Osteocyte (in vitro differentiated cells): ENCODE data around the gene CTNNA1. TPM values are rescaled to one million over a fixed set of nuclear protein-coding genes. Genes with fewer than 3 reads are reported as not detected.

Experiments used
- DNase-seq: peaks from one replicate; pipeline ENCODE4 v3.0.0; 2021; ENCODE audit warnings: mixed read lengths; ENCODE audit not compliant: unreplicated experiment; ENCODE audit errors: extremely low spot score
- H3K27ac Mint-ChIP-seq: one replicate; pipeline ENCODE4 v1.8.0; 2021; ENCODE audit warnings: mild to moderate bottlenecking, mixed read lengths; ENCODE audit not compliant: unreplicated experiment
- H3K27me3 Mint-ChIP-seq: one replicate; pipeline ENCODE4 v1.8.0; 2021; ENCODE audit warnings: mixed read lengths; ENCODE audit not compliant: unreplicated experiment
- H3K36me3 Mint-ChIP-seq: one replicate; pipeline ENCODE4 v1.8.0; 2021; ENCODE audit warnings: mixed read lengths; ENCODE audit not compliant: unreplicated experiment
- H3K4me1 Mint-ChIP-seq: one replicate; pipeline ENCODE4 v1.8.0; 2021; ENCODE audit warnings: mixed read lengths; ENCODE audit not compliant: unreplicated experiment
- H3K4me3 Mint-ChIP-seq: one replicate; pipeline ENCODE4 v1.8.0; 2021; ENCODE audit warnings: mild to moderate bottlenecking, moderate library complexity, mixed read lengths; ENCODE audit not compliant: unreplicated experiment
- H3K9me3 Mint-ChIP-seq: one replicate; pipeline ENCODE4 v1.8.0; 2021; ENCODE audit warnings: mixed read lengths; ENCODE audit not compliant: unreplicated experiment
- total RNA-seq: library from RNA; stranded (reverse); gene quantifications from 2 replicates; pipeline ENCODE4 v1.2.1, GENCODE V29; 2021
- TF ChIP-seq, protein P1 (sequence below): fragments of 200-600 bp; sonication (generic); IDR thresholded peaks from 2 replicates; pipeline ENCODE4 v1.5.0; 2021; ENCODE audit warnings: antibody characterized with exemption, mild to moderate bottlenecking, moderate library complexity

CTNNA1 gene
- total RNA-seq, 1 donor from 2014 or later: 375 TPM

DNA sequence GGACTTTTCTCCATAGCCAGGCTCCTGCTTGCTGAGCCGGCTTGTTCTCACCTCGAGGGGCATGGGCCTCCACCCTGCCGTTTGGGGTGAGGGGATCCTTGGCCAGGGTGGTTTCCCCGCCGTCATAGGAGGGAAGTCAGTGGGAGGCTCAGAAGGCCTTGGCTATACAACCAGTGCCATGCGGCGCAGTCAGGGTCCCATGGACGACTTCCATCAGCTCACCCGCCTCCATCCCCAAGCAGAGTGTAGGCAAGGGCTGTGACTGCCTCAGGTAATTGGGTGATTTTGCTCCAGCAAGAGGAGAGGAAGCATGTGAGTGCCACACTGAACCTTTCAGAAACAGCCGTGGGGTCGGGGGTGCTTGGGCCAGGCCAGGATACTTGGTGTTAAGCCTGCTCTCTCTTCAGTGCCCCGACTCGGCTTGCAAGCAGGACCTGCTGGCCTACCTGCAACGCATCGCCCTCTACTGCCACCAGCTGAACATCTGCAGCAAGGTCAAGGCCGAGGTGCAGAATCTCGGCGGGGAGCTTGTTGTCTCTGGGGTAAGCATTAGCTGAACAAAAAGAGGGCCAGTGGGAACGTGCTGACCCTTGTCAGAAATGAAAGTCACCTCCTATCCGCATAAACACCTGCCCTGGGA is 179.1 kb downstream of the CTNNA1 start:
- Mint-ChIP-seq H3K4me3 (no peak overlapping the region), H3K27me3 (no peaks in the 10 kb centered on the region), H3K4me1 (no peaks in the 10 kb centered on the region), H3K9me3 (no peaks in the 10 kb centered on the region), H3K36me3 (peaks cover 63% of the 10 kb centered on the region), H3K27ac (no peak overlapping the region)
- no peak for DNase-seq
- TF ChIP-seq, protein P1, sequence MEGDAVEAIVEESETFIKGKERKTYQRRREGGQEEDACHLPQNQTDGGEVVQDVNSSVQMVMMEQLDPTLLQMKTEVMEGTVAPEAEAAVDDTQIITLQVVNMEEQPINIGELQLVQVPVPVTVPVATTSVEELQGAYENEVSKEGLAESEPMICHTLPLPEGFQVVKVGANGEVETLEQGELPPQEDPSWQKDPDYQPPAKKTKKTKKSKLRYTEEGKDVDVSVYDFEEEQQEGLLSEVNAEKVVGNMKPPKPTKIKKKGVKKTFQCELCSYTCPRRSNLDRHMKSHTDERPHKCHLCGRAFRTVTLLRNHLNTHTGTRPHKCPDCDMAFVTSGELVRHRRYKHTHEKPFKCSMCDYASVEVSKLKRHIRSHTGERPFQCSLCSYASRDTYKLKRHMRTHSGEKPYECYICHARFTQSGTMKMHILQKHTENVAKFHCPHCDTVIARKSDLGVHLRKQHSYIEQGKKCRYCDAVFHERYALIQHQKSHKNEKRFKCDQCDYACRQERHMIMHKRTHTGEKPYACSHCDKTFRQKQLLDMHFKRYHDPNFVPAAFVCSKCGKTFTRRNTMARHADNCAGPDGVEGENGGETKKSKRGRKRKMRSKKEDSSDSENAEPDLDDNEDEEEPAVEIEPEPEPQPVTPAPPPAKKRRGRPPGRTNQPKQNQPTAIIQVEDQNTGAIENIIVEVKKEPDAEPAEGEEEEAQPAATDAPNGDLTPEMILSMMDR: no peak

DNA sequence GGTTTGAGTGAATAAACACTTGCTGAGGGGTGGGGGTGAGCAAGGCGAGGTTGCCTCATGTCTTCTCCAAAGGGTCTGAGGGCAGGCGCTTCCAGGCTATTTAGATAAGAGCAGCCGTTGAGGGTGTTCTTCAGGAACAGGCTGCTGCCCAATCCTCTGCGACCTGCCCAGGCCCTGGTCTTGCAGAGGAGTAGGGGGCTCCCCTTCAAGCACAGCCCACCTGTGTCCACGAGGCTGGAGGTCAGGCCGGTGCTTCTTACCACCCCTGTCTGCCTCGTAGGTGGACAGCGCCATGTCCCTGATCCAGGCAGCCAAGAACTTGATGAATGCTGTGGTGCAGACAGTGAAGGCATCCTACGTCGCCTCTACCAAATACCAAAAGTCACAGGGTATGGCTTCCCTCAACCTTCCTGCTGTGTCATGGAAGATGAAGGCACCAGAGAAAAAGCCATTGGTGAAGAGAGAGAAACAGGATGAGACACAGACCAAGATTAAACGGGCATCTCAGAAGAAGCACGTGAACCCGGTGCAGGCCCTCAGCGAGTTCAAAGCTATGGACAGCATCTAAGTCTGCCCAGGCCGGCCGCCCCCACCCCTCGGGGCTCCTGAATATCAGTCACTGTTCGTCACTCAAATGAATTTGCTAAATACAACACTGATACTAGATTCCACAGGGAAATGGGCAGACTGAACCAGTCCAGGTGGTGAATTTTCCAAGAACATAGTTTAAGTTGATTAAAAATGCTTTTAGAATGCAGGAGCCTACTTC is 180.5 kb downstream of the CTNNA1 start:
- Mint-ChIP-seq H3K27ac (peak overlapping the region; percentile 23), H3K27me3 (no peaks in the 10 kb centered on the region), H3K36me3 (peaks cover 62% of the 10 kb centered on the region), H3K9me3 (no peaks in the 10 kb centered on the region), H3K4me1 (peaks cover 2% of the 10 kb centered on the region), H3K4me3 (no peak overlapping the region)
- TF ChIP-seq, protein P1: no peak
- DNase-seq: peak; percentile 64

DNA sequence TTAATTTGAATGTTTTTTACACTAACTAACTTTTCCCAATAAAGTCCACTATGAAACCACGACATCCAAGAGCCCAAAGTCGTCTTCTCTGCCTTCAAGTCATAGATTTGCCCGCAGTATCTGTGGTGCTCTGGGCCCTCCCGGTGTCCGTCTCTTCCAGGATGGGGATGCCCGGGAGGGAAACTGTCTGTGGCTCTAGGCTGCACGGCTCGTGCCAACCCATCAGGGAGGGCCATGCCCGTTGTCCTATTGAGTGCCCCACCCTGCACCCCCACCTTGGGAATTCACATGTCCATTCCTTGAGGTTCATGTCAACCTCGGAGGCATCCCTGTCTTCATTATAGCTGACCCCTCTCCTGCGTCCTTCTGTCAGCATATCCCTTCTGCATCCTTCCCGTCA is 181.7 kb downstream of the CTNNA1 start:
- Mint-ChIP-seq H3K4me3 (no peak overlapping the region), H3K27ac (no peak overlapping the region), H3K36me3 (peaks cover 55% of the 10 kb centered on the region), H3K9me3 (no peaks in the 10 kb centered on the region), H3K4me1 (peaks cover 2% of the 10 kb centered on the region), H3K27me3 (no peaks in the 10 kb centered on the region)
- DNase-seq: no peak
- TF ChIP-seq, protein P1: no peak

DNA sequence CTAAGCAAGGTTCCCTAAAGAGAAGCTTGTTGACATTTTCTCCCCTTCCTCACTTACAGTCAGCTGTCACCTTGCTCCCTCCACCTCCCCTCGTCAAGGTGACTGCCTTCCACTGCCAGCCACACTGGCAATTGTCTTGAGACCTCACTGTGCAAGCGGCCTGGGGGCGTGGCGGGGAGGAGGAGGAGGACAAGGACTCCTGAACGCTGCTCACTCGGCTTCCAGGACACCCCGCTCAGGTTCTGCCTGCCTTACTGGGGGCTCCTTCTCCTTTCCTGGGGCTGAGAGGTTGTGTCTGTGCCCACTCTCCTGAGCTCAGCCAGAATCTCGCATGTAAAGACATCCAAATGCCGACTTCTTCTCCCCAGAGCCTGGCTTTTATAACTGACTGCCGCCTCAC is 182.2 kb downstream of the CTNNA1 start:
- Mint-ChIP-seq H3K27me3 (no peaks in the 10 kb centered on the region), H3K27ac (no peak overlapping the region), H3K4me1 (peaks cover 2% of the 10 kb centered on the region), H3K9me3 (peaks cover 2% of the 10 kb centered on the region), H3K4me3 (no peak overlapping the region), H3K36me3 (peaks cover 50% of the 10 kb centered on the region)
- TF ChIP-seq, protein P1: no peak
- DNase-seq: peak; percentile 81

DNA sequence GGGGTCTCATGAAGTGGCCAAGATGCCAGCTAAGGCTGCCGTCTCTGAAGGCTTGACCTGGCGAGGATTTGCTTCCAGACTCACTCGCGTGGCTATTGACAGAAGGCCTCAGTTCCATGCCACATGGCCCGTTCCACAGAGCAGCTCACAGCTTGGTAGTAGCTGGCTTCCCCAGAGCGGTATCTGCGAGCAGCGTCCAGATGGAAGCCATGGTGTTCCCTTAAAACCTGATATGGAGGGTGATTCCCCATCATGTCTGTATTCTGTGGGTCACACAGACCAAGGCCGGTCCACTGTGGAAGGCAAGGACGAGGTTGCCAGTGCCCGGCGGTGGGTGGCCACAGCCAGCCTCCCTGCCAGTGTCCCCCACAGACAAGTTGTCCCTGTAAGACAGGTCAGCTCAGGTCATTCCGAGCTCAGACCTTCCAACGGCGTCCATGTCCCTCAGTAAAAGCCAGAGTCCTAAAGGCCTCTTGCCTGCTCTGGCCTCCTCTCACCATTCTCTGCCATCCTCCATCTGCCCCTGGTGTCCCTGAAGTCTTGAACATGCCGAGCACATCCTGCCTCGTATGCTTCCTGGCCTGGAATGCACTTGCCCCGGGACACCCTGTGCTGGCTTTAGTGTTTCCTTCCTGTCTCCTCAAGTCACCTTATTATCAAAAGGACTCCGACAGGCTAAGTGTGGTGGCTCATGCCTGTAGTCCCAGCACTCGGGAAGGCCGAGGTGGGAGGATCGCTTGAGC is 183.2 kb downstream of the CTNNA1 start:
- Mint-ChIP-seq H3K27ac (no peak overlapping the region), H3K36me3 (peaks cover 45% of the 10 kb centered on the region)

More for the DNA sequence above, 183.2 kb downstream of the CTNNA1 start:
- Mint-ChIP-seq H3K4me1 (peaks cover 2% of the 10 kb centered on the region), H3K4me3 (no peak overlapping the region), H3K27me3 (no peaks in the 10 kb centered on the region), H3K9me3 (peaks cover 6% of the 10 kb centered on the region)
- DNase-seq: peak; percentile 80
- TF ChIP-seq, protein P1: no peak
